ENCODE measurements around the gene PLEKHF1.

Gene PLEKHF1

DNA sequence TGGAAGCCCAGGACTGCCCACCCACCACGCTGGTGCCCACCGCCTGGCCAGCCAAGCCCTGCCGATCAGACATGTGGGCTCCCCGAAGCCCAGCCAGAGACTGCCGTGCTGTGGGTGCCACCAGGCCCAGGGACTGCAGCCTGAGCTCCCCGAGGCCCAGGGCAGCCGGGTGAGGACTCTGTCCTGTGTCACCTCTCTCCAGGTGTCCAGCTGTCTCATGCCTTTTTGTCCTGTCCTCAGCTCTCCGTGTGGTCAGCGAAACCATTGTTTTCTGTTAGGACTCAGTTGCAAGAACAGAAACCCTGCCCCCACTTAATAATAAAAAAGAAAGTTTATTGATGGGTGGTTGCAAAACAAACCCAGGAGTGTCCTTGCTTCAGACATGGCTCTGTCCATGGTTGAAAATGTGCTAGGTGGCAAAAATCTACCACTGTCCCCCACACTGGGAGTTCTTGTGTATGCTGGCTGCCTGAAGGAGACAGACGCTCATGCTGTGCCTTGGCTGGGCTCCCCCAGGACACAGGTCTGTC is 9.9 kb downstream of the PLEKHF1 start:
- no peak for DNase-seq
- no peaks in the 10 kb centered on the region for H3K36me3 ChIP-seq (replicated peaks; ENCODE audit: insufficient read depth, low read length)
- no peak for TF ChIP-seq EZH2 (optimal IDR thresholded peaks at IDR 0.05; ENCODE audit: low read depth, low read length)
- TF ChIP-seq, protein P1, sequence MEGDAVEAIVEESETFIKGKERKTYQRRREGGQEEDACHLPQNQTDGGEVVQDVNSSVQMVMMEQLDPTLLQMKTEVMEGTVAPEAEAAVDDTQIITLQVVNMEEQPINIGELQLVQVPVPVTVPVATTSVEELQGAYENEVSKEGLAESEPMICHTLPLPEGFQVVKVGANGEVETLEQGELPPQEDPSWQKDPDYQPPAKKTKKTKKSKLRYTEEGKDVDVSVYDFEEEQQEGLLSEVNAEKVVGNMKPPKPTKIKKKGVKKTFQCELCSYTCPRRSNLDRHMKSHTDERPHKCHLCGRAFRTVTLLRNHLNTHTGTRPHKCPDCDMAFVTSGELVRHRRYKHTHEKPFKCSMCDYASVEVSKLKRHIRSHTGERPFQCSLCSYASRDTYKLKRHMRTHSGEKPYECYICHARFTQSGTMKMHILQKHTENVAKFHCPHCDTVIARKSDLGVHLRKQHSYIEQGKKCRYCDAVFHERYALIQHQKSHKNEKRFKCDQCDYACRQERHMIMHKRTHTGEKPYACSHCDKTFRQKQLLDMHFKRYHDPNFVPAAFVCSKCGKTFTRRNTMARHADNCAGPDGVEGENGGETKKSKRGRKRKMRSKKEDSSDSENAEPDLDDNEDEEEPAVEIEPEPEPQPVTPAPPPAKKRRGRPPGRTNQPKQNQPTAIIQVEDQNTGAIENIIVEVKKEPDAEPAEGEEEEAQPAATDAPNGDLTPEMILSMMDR (IDR thresholded peaks at IDR 0.05; ENCODE audit: low read length), result no peak
- no peak for TF ChIP-seq EZH2phosphoT487 (IDR thresholded peaks at IDR 0.05; ENCODE audit: low read length)
- H3K79me2 ChIP-seq (ENCODE audit: low read length), result no peaks in the 10 kb centered on the region
- H3F3A ChIP-seq (ENCODE audit: insufficient read depth, low read length), result no peaks in the 10 kb centered on the region
- H3K27me3 ChIP-seq (replicated peaks; ENCODE audit: insufficient read depth, low read length), result no peaks in the 10 kb centered on the region
- no peaks in the 10 kb centered on the region for H3K9me2 ChIP-seq (replicated peaks; ENCODE audit: insufficient read depth, low read length)
- H3K4me2 ChIP-seq (ENCODE audit: low read depth, low read length), result no peak overlapping the region
- no peak overlapping the region for H3K27ac ChIP-seq (ENCODE audit: low read length)
- H3K9ac ChIP-seq (ENCODE audit: low read length), result no peak overlapping the region
- H4K20me1 ChIP-seq (ENCODE audit: insufficient read depth, low read length), result no peaks in the 10 kb centered on the region
- H3K4me3 ChIP-seq (ENCODE audit: low read length), result no peak overlapping the region
- H3K4me1 ChIP-seq (ENCODE audit: low read length), result no peaks in the 10 kb centered on the region
- no peak overlapping the region for H2AFZ ChIP-seq (ENCODE audit: low read length)
- no peaks in the 10 kb centered on the region for H3K9me3 ChIP-seq (replicated peaks; ENCODE audit: insufficient read depth, low read length)

GRCh38 chr19:29675650-29676186 is 10.5 kb downstream of the PLEKHF1 start:
- H4K20me1 ChIP-seq (ENCODE audit: insufficient read depth, low read length), result no peaks in the 10 kb centered on the region
- no peaks in the 10 kb centered on the region for H3K4me1 ChIP-seq (ENCODE audit: low read length)
- H3K27ac ChIP-seq (ENCODE audit: low read length), result no peak overlapping the region
- no peak overlapping the region for H3K4me3 ChIP-seq (ENCODE audit: low read length)
- no peak for TF ChIP-seq EZH2 (optimal IDR thresholded peaks at IDR 0.05; ENCODE audit: low read depth, low read length)
- TF ChIP-seq, protein P1 (IDR thresholded peaks at IDR 0.05; ENCODE audit: low read length), result no peak
- TF ChIP-seq EZH2phosphoT487 (IDR thresholded peaks at IDR 0.05; ENCODE audit: low read length), result no peak
- H3K9me2 ChIP-seq (replicated peaks; ENCODE audit: insufficient read depth, low read length), result no peaks in the 10 kb centered on the region
- H3K9me3 ChIP-seq (replicated peaks; ENCODE audit: insufficient read depth, low read length), result no peaks in the 10 kb centered on the region
- no peak overlapping the region for H3K4me2 ChIP-seq (ENCODE audit: low read depth, low read length)
- H3K36me3 ChIP-seq (replicated peaks; ENCODE audit: insufficient read depth, low read length), result no peaks in the 10 kb centered on the region
- no peaks in the 10 kb centered on the region for H3K27me3 ChIP-seq (replicated peaks; ENCODE audit: insufficient read depth, low read length)
- no peaks in the 10 kb centered on the region for H3F3A ChIP-seq (ENCODE audit: insufficient read depth, low read length)
- no peak overlapping the region for H2AFZ ChIP-seq (ENCODE audit: low read length)
- no peak overlapping the region for H3K9ac ChIP-seq (ENCODE audit: low read length)
- DNase-seq, result no peak
- no peaks in the 10 kb centered on the region for H3K79me2 ChIP-seq (ENCODE audit: low read length)

DNA sequence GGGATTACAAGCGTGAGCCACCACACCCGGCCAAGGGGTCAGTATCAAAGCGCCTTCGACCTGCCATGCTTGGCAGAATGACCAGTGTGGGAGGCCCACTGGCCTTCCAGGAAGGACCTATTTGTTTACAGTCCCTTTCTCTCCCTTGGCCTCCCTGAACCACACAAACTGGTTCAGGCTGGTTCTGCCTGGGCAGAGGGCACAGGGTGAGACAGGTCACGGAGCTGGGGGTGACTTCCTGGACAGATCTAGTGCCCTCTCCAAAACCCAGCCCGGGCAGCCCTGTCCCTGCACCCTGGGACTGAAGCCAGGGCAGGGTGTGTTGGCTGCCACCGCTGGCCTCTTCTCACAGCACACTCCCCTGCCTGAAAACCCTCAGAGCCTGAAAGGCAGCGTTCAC is 11.3 kb downstream of the PLEKHF1 start:
- Histone ChIP-seq H3K9ac (ENCODE audit: low read length) (no peak overlapping the region), H3K27me3 (replicated peaks; ENCODE audit: insufficient read depth, low read length) (0 out of 2 replicates have a peak, but pooled peaks cover 3% of the 10 kb centered on the region), H3K79me2 (ENCODE audit: low read length) (no peaks in the 10 kb centered on the region), H4K20me1 (ENCODE audit: insufficient read depth, low read length) (no peaks in the 10 kb centered on the region), H3K9me2 (replicated peaks; ENCODE audit: insufficient read depth, low read length) (no peaks in the 10 kb centered on the region), H3K9me3 (replicated peaks; ENCODE audit: insufficient read depth, low read length) (no peaks in the 10 kb centered on the region), H3K4me2 (ENCODE audit: low read depth, low read length) (no peak overlapping the region), H3K27ac (ENCODE audit: low read length) (no peak overlapping the region), H2AFZ (ENCODE audit: low read length) (no peak overlapping the region), H3K4me3 (ENCODE audit: low read length) (no peak overlapping the region), H3K36me3 (replicated peaks; ENCODE audit: insufficient read depth, low read length) (no peaks in the 10 kb centered on the region), H3K4me1 (ENCODE audit: low read length) (no peaks in the 10 kb centered on the region), H3F3A (ENCODE audit: insufficient read depth, low read length) (no peaks in the 10 kb centered on the region)
- TF ChIP-seq, protein P1 (IDR thresholded peaks at IDR 0.05; ENCODE audit: low read length), result no peak
- no peak for TF ChIP-seq EZH2 (optimal IDR thresholded peaks at IDR 0.05; ENCODE audit: low read depth, low read length)
- TF ChIP-seq EZH2phosphoT487 (IDR thresholded peaks at IDR 0.05; ENCODE audit: low read length), result no peak
- no peak for DNase-seq
